ENCODE data around the gene STX18.

Gene STX18

DNA sequence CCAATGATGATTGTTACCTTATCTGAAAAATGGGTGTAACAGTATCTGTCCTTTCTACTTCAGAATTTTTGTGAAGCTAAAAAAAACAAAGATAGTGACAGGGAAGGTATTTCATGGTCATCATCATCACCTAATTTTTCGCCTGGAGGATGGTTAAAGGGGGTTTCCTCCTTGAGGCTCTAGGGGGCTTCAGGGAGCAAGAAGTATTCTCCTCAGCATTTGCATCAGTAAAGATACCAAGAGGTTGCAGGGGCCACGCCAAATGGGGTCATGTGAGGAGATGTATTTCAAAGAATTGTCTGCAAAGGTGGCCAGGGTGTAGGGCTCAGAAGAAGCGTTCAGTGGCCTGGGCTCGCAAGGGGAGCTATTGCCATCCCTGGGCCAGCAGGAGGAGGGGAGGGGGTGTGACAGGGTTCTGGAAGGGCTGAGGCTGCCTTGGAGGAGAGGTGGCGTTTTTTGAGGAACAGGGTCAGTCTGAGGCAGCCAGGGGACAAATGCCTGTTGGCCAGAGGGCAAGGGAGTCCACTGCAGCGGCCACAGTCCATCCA is 162.2 kb downstream of the STX18 start:
- DNase-seq (ENCODE audit: low read depth in 2 of 2), result no peak

DNA sequence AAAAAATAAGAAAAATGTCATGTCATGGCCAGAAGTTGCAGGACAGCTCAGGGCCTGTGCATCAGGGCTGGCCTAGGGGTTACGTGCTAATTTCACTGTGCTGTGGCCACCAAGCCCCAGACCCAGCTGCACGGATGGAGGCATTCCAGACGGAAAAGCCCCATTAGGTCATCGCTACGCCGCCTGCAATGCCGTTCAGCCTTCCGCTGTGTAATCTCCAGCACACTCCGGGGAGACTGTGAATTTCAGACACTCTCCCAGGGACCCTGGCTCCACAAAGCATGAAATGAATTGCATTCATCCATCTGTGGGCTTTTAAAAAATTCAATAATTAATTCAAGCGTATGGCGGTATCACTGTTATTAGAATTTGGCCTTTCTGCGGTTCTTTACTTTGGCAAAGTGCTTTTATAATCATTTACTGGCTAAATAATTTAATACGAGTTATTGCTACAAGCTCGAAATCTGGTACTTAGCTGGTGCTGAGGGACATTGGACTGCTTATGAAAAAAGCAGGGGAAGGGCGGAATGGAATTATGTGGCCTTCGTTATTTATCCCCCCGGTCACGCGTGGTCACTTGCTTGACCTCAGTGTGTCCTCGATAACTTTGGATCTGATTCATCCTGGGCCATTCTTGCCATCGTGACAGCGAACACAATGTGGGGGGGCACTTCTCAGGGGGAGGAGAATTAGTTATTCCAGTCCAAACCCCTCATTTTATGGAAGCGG is 164.0 kb downstream of the STX18 start:
- DNase-seq (ENCODE audit: low read depth in 2 of 2), result no peak

DNA sequence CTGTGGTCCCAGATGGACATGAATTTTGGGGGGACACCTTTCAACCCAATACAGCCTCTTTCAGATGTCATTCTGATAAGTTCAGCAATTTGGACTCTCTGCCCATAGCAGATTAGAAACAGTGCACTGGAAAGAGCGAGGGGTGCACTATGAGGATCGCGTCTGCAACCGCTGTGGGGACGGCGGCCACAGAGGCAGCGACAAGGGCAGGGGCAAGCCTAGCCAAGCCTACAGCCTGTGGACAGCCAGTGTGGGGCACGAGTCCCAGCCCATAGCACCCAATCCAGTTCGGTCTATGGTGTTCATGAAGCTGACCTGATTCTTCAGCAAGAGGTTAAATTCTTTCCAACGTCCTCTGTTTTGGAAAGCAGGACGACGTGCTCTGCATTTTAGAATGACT is 164.7 kb downstream of the STX18 start:
- DNase-seq (ENCODE audit: low read depth in 2 of 2), result no peak

DNA sequence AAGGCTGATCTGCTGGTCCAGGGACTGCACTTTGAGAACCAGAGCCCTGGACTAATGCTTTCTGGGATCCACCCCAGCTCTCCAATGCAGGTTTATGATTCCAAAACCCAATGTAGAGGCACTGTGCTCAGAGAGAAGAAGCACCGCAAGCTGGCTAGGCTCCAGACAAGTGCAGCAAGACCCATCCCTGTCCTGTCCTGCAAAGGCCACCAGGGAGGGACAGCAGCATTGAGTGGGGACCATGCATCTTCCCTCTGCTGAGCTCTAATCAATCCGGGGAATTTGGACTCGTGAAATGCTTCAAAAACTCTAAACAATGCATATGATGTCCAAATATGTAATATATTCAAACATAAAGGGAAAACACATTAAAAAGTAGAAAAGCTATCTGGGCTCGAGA is 165.8 kb downstream of the STX18 start:
- no peak for DNase-seq (ENCODE audit: low read depth in 2 of 2)

DNA sequence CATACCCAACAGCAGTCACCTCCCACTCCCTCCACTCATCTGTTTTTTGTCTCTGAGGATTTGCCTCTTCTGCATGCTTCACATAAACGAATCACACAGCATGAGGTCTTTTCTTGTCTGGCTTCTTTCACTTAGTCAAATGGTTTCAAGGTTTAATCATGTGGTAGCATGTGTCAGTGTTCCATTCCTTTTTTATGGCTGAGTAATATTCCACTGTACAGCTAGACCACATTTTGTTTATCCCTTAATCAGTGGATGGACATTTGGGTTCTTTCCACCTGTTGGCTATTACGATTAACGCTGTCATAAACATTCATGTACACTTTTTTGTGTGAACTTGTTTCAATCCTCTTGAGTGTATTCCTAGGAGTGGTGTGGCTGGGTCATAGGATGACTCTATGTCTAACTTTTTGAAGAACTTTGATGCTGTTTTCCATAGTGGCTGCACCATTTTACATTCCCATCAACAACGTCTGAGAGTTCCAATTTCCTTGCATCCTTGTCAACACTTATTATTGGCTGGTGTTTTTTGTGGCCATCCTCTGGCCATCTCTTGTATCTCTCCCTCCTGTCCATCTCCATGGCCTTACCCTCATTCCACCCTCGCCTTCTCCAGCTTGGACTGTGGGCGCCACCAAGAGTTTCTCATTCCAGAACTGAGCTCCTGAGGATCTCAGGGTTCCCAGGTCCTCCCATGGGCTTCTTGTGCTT is 167.3 kb downstream of the STX18 start:
- no peak for DNase-seq (ENCODE audit: low read depth in 2 of 2)
